Activated naive CD4-positive, alpha-beta T cell treated with anti-CD3 and anti-CD28 coated beads, Interleukin-2, amount 50 U/mL, for 72 hours (primary cell): ENCODE results near the gene KCNJ5. TPM values are rescaled to one million over a fixed set of nuclear protein-coding genes. Genes with fewer than 3 reads are reported as not detected.

Experiments
- ATAC-seq, 2 donors: fragments of 150-1000 bp; cut with Tn5 transposase; 2 replicates each; pipeline ENCODE4 v1.10.0; 2021; ENCODE audit warnings: mild to moderate bottlenecking in 2 of 2, moderate library complexity in 2 of 2
- DNase-seq, 2 donors: peaks; one replicate each; pipeline ENCODE4 v3.0.0; 2021 to 2022; ENCODE audit warnings: low spot score in 2 of 2
- H3K27ac Mint-ChIP-seq, 2 donors: one replicate each; pipeline ENCODE4 v1.8.0; 2022; ENCODE audit warnings: mild to moderate bottlenecking in 2 of 2, mixed read lengths in 2 of 2
- H3K36me3 Mint-ChIP-seq, 2 donors: one replicate each; pipeline ENCODE4 v1.8.0; 2022; ENCODE audit warnings: mixed read lengths in 2 of 2
- H3K9me3 Mint-ChIP-seq, 2 donors: one replicate each; pipeline ENCODE4 v1.8.0; 2022; ENCODE audit warnings: mixed read lengths in 2 of 2
- total RNA-seq, 2 donors: library from RNA; stranded (reverse); gene quantifications; one replicate each; pipeline ENCODE4 v1.2.3, GENCODE V29; 2022

KCNJ5 gene
- total RNA-seq, 2 donors from 2014 or later: not detected

GRCh38 chr11:128862908-128863660 is 28.1 kb upstream of the KCNJ5 start:
- DNase-seq (peak in 1 of 2 donors; percentile 6), ATAC-seq (no peak)
- Mint-ChIP-seq H3K27ac (no peak overlapping the region), H3K36me3 (no peaks in the 10 kb centered on the region), H3K9me3 (no peaks in the 10 kb centered on the region)

DNA sequence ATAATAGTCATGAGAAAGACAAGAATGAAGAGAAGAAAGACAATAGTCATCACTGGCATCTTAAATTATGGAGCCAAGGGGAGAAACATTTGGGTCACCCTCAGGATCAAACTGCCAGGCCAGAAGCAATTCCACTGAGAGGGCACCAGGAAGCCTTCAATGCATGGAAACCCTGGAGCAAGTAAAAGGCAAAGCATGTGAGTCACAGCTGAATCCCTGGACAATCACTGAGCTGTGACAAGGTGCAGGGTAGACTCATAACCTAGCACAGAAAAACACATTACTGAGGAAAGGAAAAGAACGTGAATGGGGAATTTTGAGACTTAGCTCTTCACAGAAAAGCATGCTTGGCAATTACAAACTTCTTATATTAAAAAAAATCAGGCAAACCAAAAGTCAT is 25.7 kb upstream of the KCNJ5 start:
- no peak overlapping the region for H3K27ac Mint-ChIP-seq
- H3K36me3 Mint-ChIP-seq: no peaks in the 10 kb centered on the region

DNA sequence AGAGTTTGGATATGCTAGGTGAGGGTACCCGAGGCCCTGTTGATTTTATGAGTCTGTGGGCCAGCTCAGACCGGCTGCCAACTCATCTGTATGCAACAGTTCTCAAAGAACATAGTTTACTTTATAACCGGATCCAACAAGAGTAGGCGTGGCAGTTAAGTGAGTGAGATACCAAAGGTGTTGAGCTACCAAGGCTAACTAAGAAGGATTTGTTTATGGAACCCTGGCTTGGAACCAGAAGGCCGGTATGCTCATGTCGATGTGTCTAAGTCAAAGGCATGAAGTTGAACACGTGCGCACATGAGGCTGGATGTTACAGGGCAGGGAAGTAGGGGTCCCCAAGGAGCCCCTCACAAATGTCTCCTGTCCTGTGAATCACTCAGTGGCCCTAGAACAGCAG is 23.9 kb upstream of the KCNJ5 start, which contains the start of gene KCNJ1:
KCNJ1 (minus strand) TSS at position 20 of the 400 bp plus-strand sequence. CDS start 27,053 bp downstream, outside the sequence.
- ATAC-seq (peak; percentile 46 to 53), DNase-seq (peak in 1 of 2 donors; percentile 22)
- H3K27ac Mint-ChIP-seq: no peak within 1 kb of the TSS
- H3K36me3 Mint-ChIP-seq: no peaks in the 10 kb centered on the region
- H3K9me3 Mint-ChIP-seq: no peaks in the 10 kb centered on the region

More for the DNA sequence above, 25.7 kb upstream of the KCNJ5 start:
- no peak for ATAC-seq
- no peaks in the 10 kb centered on the region for H3K9me3 Mint-ChIP-seq
- DNase-seq: peak in 1 of 2 donors; percentile 6

GRCh38 chr11:128868841-128869671 is 22.1 kb upstream of the KCNJ5 start:
- Mint-ChIP-seq H3K27ac (no peak overlapping the region), H3K36me3 (no peaks in the 10 kb centered on the region), H3K9me3 (no peaks in the 10 kb centered on the region)
- ATAC-seq (peak; percentile 72 to 74), DNase-seq (peak; percentile 30 to 60)

DNA sequence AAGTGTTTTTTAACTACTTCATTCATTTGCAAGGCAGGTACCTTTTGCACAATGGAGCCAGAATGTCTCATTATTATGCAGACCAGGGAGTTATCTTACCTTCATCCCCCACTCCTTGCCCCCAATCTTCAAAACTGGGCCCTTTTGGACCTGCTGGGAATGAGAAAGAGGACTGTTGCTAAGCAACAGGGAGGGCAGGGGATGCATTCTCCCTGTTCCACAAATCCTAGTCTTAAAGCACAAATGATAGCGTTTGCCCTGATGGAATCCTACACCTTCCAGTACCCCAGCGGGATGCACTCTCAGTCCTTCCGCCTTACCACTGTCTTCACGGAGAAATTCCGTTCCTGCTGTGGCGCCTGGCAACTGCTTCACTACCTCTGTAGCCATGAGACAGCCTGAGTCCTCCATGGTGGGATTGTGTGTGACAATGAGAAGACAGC is 20.0 kb upstream of the KCNJ5 start:
- DNase-seq: no peak
- H3K27ac Mint-ChIP-seq: no peak overlapping the region
- H3K9me3 Mint-ChIP-seq: no peaks in the 10 kb centered on the region
- no peaks in the 10 kb centered on the region for H3K36me3 Mint-ChIP-seq
- no peak for ATAC-seq

DNA sequence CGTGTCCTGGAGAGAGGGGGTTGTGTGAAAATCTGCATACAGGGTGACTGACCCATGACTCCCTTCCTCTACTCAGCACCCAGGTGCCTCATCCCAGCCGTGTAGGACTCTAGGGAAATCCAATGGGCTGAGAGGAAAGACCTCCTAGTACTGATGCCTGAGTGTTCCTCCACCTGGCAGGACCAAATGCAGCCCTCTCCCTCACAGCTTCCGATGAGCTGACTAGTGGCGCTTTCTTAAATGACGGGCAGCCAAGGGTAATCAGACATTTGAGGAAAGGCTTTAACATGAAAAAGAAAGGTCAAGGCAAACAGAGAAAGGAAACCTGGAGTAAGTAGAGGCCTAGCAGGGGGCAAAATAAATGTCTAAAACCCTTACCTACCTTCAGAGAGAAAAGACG is 19.1 kb upstream of the KCNJ5 start:
- ATAC-seq: no peak
- Mint-ChIP-seq H3K36me3 (no peaks in the 10 kb centered on the region), H3K9me3 (no peaks in the 10 kb centered on the region), H3K27ac (no peak overlapping the region)
- DNase-seq: no peak

GRCh38 chr11:128872594-128872993 is 18.6 kb upstream of the KCNJ5 start:
- no peak for DNase-seq
- ATAC-seq: no peak
- Mint-ChIP-seq H3K27ac (no peak overlapping the region), H3K36me3 (no peaks in the 10 kb centered on the region), H3K9me3 (no peaks in the 10 kb centered on the region)

DNA sequence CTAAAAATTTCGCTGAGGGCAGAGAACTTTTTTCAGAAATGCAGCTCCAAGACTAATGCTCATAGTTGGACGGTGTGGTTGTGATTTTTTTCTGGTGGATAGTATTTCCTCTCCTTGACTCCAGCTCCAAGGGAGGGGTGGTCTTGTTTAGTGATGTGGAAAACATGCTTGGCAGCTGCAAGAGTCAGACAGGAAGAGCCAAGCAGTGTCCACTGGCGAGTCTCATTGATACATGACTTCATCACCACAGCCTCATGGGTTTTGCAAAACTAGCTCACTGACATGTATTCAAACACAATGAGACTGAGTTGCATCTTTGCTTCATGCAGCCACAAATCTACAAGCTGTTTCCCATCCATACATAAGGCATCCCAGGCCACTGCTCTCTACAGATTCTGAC is 16.7 kb upstream of the KCNJ5 start:
- no peaks in the 10 kb centered on the region for H3K9me3 Mint-ChIP-seq
- DNase-seq (no peak), ATAC-seq (no peak)
- no peak overlapping the region for H3K27ac Mint-ChIP-seq
- no peaks in the 10 kb centered on the region for H3K36me3 Mint-ChIP-seq

GRCh38 chr11:128876133-128876650 is 15.0 kb upstream of the KCNJ5 start:
- no peaks in the 10 kb centered on the region for H3K36me3 Mint-ChIP-seq
- DNase-seq (peak in 1 of 2 donors; percentile 35), ATAC-seq (no peak)
- no peaks in the 10 kb centered on the region for H3K9me3 Mint-ChIP-seq
- no peak overlapping the region for H3K27ac Mint-ChIP-seq

DNA sequence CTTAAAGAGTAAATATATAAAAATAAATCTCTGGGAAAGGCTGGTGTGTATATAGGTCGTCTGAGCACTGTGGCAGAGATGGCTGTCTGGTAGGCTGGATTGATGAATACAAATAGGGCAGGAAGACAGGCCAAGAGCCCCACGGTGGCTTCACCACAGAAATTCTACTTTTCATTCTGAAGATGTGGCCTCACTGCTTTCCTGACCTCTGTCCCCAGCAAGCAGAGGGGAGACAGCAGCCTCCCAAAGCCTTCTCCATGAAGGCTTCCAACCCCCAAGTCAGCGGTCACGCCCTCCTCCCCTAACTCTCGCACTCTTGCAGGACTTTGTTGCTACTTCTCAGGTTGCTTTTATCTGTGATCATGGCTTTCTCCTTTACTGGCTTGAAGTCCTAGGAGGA is 13.4 kb upstream of the KCNJ5 start:
- no peaks in the 10 kb centered on the region for H3K9me3 Mint-ChIP-seq
- no peak overlapping the region for H3K27ac Mint-ChIP-seq
- DNase-seq (no peak), ATAC-seq (no peak)
- no peaks in the 10 kb centered on the region for H3K36me3 Mint-ChIP-seq

DNA sequence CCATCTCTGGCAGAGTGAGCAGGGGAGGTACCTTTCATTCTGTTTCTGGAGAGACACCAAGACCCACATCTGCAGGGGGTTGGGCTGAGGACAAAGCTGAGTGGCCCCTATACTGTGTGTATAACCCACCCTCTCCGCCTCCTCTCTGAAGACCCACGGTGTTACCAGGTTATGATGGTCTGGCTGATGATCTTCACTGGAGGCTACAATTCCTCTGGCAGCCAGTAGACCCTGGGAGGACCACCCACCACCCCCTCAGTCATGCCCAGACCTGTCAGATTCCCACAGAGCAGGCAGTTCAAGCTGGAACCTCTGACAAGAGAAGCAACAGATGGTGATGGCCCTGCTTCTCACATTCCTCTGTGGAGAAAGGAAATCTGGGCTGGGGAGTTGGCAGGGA is 12.7 kb upstream of the KCNJ5 start:
- ATAC-seq: no peak
- H3K9me3 Mint-ChIP-seq: no peaks in the 10 kb centered on the region
- no peaks in the 10 kb centered on the region for H3K36me3 Mint-ChIP-seq
- no peak for DNase-seq
- no peak overlapping the region for H3K27ac Mint-ChIP-seq

DNA sequence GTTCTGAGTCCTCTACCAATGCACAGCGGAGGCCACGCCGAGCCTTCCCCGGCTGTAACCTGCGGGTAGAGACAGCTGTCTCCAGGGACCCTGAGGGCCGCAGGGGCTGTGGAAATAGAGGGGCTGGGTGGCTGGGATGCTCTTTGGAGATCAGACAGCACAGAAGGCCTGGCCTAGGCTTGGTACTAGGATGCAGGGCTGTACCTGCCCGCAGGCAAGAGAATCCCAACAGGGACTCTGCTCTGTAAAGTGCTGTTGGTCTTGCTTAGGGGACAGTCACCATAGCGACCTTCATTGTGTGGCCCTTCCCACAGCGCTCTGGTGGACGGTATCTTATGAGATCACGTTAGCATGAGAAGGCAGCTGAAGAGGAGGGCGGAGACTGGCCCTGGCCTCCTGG is 11.3 kb upstream of the KCNJ5 start:
- H3K36me3 Mint-ChIP-seq: no peaks in the 10 kb centered on the region
- no peak overlapping the region for H3K27ac Mint-ChIP-seq
- no peaks in the 10 kb centered on the region for H3K9me3 Mint-ChIP-seq
- DNase-seq (no peak), ATAC-seq (no peak)

- Mint-ChIP-seq H3K27ac (no peak overlapping the region), H3K9me3 (no peaks in the 10 kb centered on the region), H3K36me3 (no peaks in the 10 kb centered on the region)
- no peak for DNase-seq
- ATAC-seq: no peak
Measured at GRCh38 chr11:128881221-128881620, 9.9 kb upstream of the KCNJ5 start.

DNA sequence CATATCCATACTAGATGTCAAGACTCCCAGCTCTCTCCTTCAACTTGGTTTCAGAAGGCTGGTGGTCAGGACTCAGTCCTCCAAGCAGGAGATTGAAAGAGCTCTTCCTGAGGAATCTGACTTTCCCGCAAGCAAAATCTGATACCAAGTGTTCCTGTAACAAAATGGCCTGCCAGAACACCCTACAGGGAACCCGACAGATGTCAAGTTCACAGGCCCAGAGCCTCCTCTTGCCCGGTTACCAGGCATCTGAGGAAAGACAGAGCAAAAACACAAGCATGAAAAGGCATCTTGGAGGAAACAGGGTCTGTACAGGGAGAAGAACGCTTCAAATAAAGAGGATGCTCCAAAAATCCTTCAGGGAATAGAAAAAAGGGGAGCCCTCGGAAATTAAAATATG is 8.7 kb upstream of the KCNJ5 start:
- Mint-ChIP-seq H3K36me3 (no peaks in the 10 kb centered on the region), H3K9me3 (no peaks in the 10 kb centered on the region), H3K27ac (no peak overlapping the region)
- ATAC-seq (no peak), DNase-seq (no peak)

GRCh38 chr11:128884054-128884453 is 7.1 kb upstream of the KCNJ5 start:
- DNase-seq: no peak
- Mint-ChIP-seq H3K27ac (no peak overlapping the region), H3K36me3 (no peaks in the 10 kb centered on the region), H3K9me3 (no peaks in the 10 kb centered on the region)
- no peak for ATAC-seq

- H3K36me3 Mint-ChIP-seq: no peaks in the 10 kb centered on the region
- H3K9me3 Mint-ChIP-seq: no peaks in the 10 kb centered on the region
- no peak overlapping the region for H3K27ac Mint-ChIP-seq
- peak in 1 of 2 donors; percentile 73 for DNase-seq
- ATAC-seq: peak; percentile 81 to 84
Measured at GRCh38 chr11:128884703-128885338, 6.3 kb upstream of the KCNJ5 start.
